CD14-positive monocyte (primary cell): ENCODE data around the gene CDK5RAP2. TPM values are rescaled to one million over a fixed set of nuclear protein-coding genes. Genes with fewer than 3 reads are reported as not detected.

ENCODE experiments used
- DNase-seq, 3 donors: peaks; one replicate each; pipeline ENCODE4 v3.0.0-alpha.2; 2011 to 2022
- H2AFZ ChIP-seq: 2 replicates; pipeline ENCODE4 v1.6.0; 2012; ENCODE audit warnings: mild to moderate bottlenecking, low read depth, low read length, inconsistent platforms; ENCODE audit not compliant: insufficient read depth, poor library complexity, severe bottlenecking
- H3K27ac ChIP-seq, 2 donors: 1 replicate in 1 of 2; 2 replicates in 1 of 2; pipeline ENCODE4 v1.5.1; 2012 to 2013; ENCODE audit warnings: low read length in 2 of 2, control low read depth in 1 of 2, inconsistent platforms in 1 of 2, low read depth in 1 of 2, mild to moderate bottlenecking in 1 of 2
- H3K27me3 ChIP-seq, 2 donors: one replicate each; pipeline versions ENCODE4 v1.6.0 to v1.6.1; 2011 to 2013; ENCODE audit warnings: low read length in 2 of 2; ENCODE audit not compliant: control insufficient read depth in 2 of 2, insufficient read depth in 2 of 2
- H3K36me3 ChIP-seq, 2 donors: replicated peaks in 1 of 2; 1 replicate in 1 of 2; 2 replicates in 1 of 2; pipeline versions ENCODE4 v1.5.1 to v1.6.1; 2012 to 2013; ENCODE audit warnings: low read length in 2 of 2, control low read depth in 1 of 2, inconsistent platforms in 1 of 2, mild to moderate bottlenecking in 1 of 2; ENCODE audit not compliant: insufficient read depth in 2 of 2, control insufficient read depth in 1 of 2
- H3K4me1 ChIP-seq, 2 donors: 1 replicate in 1 of 2; 2 replicates in 1 of 2; pipeline versions ENCODE4 v1.5.1 to v1.6.1; 2012 to 2013; ENCODE audit warnings: low read length in 2 of 2, control low read depth in 1 of 2, inconsistent platforms in 1 of 2, mild to moderate bottlenecking in 1 of 2, moderate library complexity in 1 of 2; ENCODE audit not compliant: insufficient read depth in 2 of 2, control insufficient read depth in 1 of 2
- H3K4me2 ChIP-seq: replicated peaks from 2 replicates; pipeline ENCODE3; 2012; ENCODE audit warnings: low read length, moderate library complexity, mild to moderate bottlenecking; ENCODE audit not compliant: poor library complexity, severe bottlenecking; ENCODE audit errors: extremely low read depth
- H3K4me3 ChIP-seq, 3 experiments: fragments of 200-600 bp in 1 of 3; sonication (generic) in 1 of 3; replicated peaks in 1 of 3; 1 replicate in 2 of 3; 2 replicates in 1 of 3; pipeline ENCODE4 v1.5.1; 2011 to 2013; ENCODE audit warnings: low read length in 3 of 3, mild to moderate bottlenecking in 3 of 3, control low read depth in 2 of 3, low read depth in 2 of 3, inconsistent platforms in 1 of 3, moderate library complexity in 1 of 3
- H3K79me2 ChIP-seq: 2 replicates; pipeline ENCODE4 v1.6.0; 2012; ENCODE audit warnings: mild to moderate bottlenecking, control low read depth, inconsistent platforms, low read length, moderate library complexity; ENCODE audit not compliant: insufficient read depth
- H3K9ac ChIP-seq: 2 replicates; pipeline ENCODE4 v1.6.0; 2017; ENCODE audit warnings: low read length, mild to moderate bottlenecking; ENCODE audit not compliant: insufficient read depth, poor library complexity, severe bottlenecking
- H3K9me3 ChIP-seq, 2 donors: replicated peaks in 1 of 2; 1 replicate in 1 of 2; 2 replicates in 1 of 2; pipeline versions ENCODE4 v1.5.1 to v1.6.1; 2012 to 2013; ENCODE audit warnings: low read length in 2 of 2, control low read depth in 1 of 2; ENCODE audit not compliant: control insufficient read depth in 1 of 2, insufficient read depth in 1 of 2
- H4K20me1 ChIP-seq: 2 replicates; pipeline ENCODE4 v1.6.0; 2012; ENCODE audit warnings: mild to moderate bottlenecking, low read length, control low read depth, moderate library complexity; ENCODE audit not compliant: insufficient read depth
- H3K27ac Mint-ChIP-seq, 7 donors: one replicate each; pipeline ENCODE4 v1.8.0; 2020; ENCODE audit warnings: mild to moderate bottlenecking in 7 of 7, mixed read lengths in 7 of 7, moderate library complexity in 6 of 7, inconsistent platforms in 2 of 7
- H3K27me3 Mint-ChIP-seq, 3 donors: one replicate each; pipeline ENCODE4 v1.8.0; 2021 to 2022; ENCODE audit warnings: low read depth in 3 of 3, mild to moderate bottlenecking in 3 of 3, mixed read lengths in 3 of 3, moderate library complexity in 3 of 3, inconsistent platforms in 1 of 3
- H3K36me3 Mint-ChIP-seq, 2 donors: one replicate each; pipeline ENCODE4 v1.8.0; 2020; ENCODE audit warnings: mixed read lengths in 2 of 2, inconsistent platforms in 1 of 2, mild to moderate bottlenecking in 1 of 2
- H3K4me1 Mint-ChIP-seq: one replicate; pipeline ENCODE4 v1.8.0; 2020; ENCODE audit warnings: mild to moderate bottlenecking, mixed read lengths
- H3K4me3 Mint-ChIP-seq, 2 donors: one replicate each; pipeline ENCODE4 v1.8.0; 2020; ENCODE audit warnings: mild to moderate bottlenecking in 2 of 2, mixed read lengths in 2 of 2, moderate library complexity in 1 of 2
- H3K9me3 Mint-ChIP-seq, 7 donors: one replicate each; pipeline ENCODE4 v1.8.0; 2020 to 2022; ENCODE audit warnings: mixed read lengths in 7 of 7, mild to moderate bottlenecking in 6 of 7, moderate library complexity in 6 of 7, inconsistent platforms in 2 of 7
- CTCF ChIP-seq: fragments of 200-600 bp; IDR thresholded peaks from one replicate; pipeline ENCODE4 v1.8.0; 2022; ENCODE audit warnings: antibody characterized with exemption, mild to moderate bottlenecking
- WGBS: methylation state at CpG from one replicate; pipeline ENCODE4 v1.1.5; 2013; ENCODE audit warnings: missing lambda C conversion rate; ENCODE audit not compliant: insufficient coverage; 5-methylcytosine and 5-hydroxymethylcytosine counted together
- intact Hi-C, 2 donors: fragments of 100-400 bp; cut with micrococcal nuclease; formaldehyde crosslinking; loops; one replicate each; pipeline versions ENCODE4 v1.15.0 to v1.15.1; 2023
- polyA plus RNA-seq, 3 donors: library from polyadenylated mRNA; depleted of rRNA in 1 of 3; unstranded in 2 of 3; stranded (reverse) in 1 of 3; fragments of 300-500 nt in 2 of 3; fragments of >200 nt in 1 of 3; fragmentation: Illumina TruSeq in 2 of 3; gene quantifications; 1 replicate in 2 of 3; 2 replicates in 1 of 3; pipeline ENCODE4 v1.2.3, GENCODE V29; 2012 to 2021

CDK5RAP2 gene
- polyA plus RNA-seq, 3 donors: 2.0 to 13.7 (median 6.1) TPM

DNA sequence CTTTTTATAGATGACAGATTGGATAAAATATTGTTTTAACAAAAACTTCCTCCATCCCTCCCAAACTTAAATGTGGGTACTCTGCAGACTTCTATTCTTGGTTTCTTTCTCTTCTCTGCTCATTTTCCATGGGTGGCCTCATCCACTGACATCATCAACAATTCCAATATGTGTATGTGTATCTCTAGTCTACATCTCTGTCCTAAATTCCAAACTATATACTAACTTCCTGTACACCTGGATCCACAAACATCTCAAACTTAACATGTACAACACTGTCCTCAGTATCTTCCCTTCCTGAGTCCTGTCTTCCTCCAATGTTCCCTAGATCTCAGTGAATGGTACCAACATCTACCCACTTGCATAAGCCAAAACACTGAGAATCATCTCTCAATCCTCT lies 28.5 kb upstream of the CDK5RAP2 start:
- TF ChIP-seq CTCF: no peak
- Histone ChIP-seq H4K20me1 (peaks cover 98% of the 10 kb centered on the region), H3K4me1 (no peaks in the 10 kb centered on the region), H3K9ac (no peak overlapping the region), H3K9me3 (no peaks in the 10 kb centered on the region), H3K36me3 (peaks cover 92 to 98% of the 10 kb centered on the region in 2 donors), H3K27ac (peak overlapping the region in 1 of 2 donors; percentile 45), H2AFZ (no peak overlapping the region), H3K27me3 (no peaks in the 10 kb centered on the region), H3K4me3 (no peak overlapping the region), H3K4me2 (no peak overlapping the region), H3K79me2 (peaks cover 66% of the 10 kb centered on the region)
- Mint-ChIP-seq H3K4me3 (no peak overlapping the region), H3K36me3 (peaks cover 75 to 81% of the 10 kb centered on the region in 2 donors), H3K4me1 (no peaks in the 10 kb centered on the region), H3K27ac (peak overlapping the region in 4 of 7 donors; percentile 8 to 64 (median 11)), H3K27me3 (no peaks in the 10 kb centered on the region), H3K9me3 (no peaks in the 10 kb centered on the region)
- DNase-seq: no peak
- intact Hi-C loops: no loop called here

DNA sequence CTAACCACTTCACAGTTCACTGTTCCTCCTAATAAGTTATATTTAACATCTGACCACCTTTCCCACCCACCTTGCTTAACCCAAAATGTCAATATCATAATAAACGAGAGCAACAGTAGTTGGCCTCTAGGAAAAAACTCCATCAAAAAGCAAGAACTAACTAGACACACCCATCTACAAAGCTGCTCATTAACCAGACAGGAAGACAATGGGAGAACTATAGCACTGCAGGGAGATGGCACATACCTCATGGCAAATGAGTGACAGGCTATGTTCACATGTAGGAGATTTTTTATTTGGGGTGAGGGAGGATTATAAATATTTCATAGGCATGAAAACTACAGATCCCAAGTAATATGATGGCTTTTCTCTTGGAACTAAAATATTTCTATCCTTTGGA lies 23.6 kb upstream of the CDK5RAP2 start:
- Histone ChIP-seq H3K9me3 (no peaks in the 10 kb centered on the region), H3K4me3 (no peak overlapping the region), H2AFZ (no peak overlapping the region), H4K20me1 (peaks cover 100% of the 10 kb centered on the region), H3K4me1 (no peaks in the 10 kb centered on the region), H3K4me2 (no peak overlapping the region), H3K36me3 (peaks cover 58 to 92% of the 10 kb centered on the region in 2 donors), H3K79me2 (peaks cover 30% of the 10 kb centered on the region), H3K9ac (no peak overlapping the region), H3K27ac (no peak overlapping the region), H3K27me3 (no peaks in the 10 kb centered on the region)
- H3K4me3 Mint-ChIP-seq: no peak overlapping the region
- no peaks in the 10 kb centered on the region for H3K9me3 Mint-ChIP-seq
- no peaks in the 10 kb centered on the region for H3K4me1 Mint-ChIP-seq
- peaks cover 0 to 1% (median 0%) of the 10 kb centered on the region in 3 donors for H3K27me3 Mint-ChIP-seq
- DNase-seq: no peak
- peaks cover 58 to 70% of the 10 kb centered on the region in 2 donors for H3K36me3 Mint-ChIP-seq
- no peak for TF ChIP-seq CTCF
- H3K27ac Mint-ChIP-seq: peak overlapping the region in 2 of 7 donors; percentile 10 to 31
- WGBS: 80% methylated on average over 1 of the region's 1 CpG
- intact Hi-C loops: no loop called here
